Measurements from ENCODE around the gene SMAGP. TPM values are rescaled to one million over a fixed set of nuclear protein-coding genes. Genes with fewer than 3 reads are reported as not detected.
"Not testable (repeated sequence)": the region's sequence is repeated elsewhere in the genome, so short reads cannot be mapped to it uniquely, and the experiment has no call there.

The SMAGP gene
- total and polyA plus RNA-seq, 9 donors: 5.2 to 36.5 (median 9.4) TPM

GRCh38 chr12:51263341-51263740 lies 6.9 kb downstream of the SMAGP start:
- no peaks in the 10 kb centered on the region for H3K27me3 ChIP-seq
- no peak overlapping the region for H3K4me3 ChIP-seq
- no peak overlapping the region for H3K27ac ChIP-seq
- intact Hi-C loops (cut with DNase I): no loop called here
- no peaks in the 10 kb centered on the region for H3K36me3 ChIP-seq
- TF ChIP-seq CTCF (IDR thresholded peaks at IDR 0.05): no peak
- no peak for TF ChIP-seq POLR2A (IDR thresholded peaks at IDR 0.05)
- TF ChIP-seq EP300 (IDR thresholded peaks at IDR 0.05): no peak
- no peak for DNase-seq
- H3K9me3 ChIP-seq: no peaks in the 10 kb centered on the region
- H3K4me1 ChIP-seq (ENCODE audit: insufficient read depth): no peaks in the 10 kb centered on the region
- 96 to 98% (median 97%) methylated on average over 3 of the region's 3 CpGs for WGBS, 3 donors

- 12 to 21% (median 14%) methylated on average over 7 of the region's 7 CpGs for WGBS, 3 donors
- intact Hi-C loops (cut with DNase I): no loop called here
- TF ChIP-seq POLR2A (IDR thresholded peaks at IDR 0.05) (no peak), EP300 (IDR thresholded peaks at IDR 0.05) (no peak), CTCF (IDR thresholded peaks at IDR 0.05) (no peak)
- no peaks in the 10 kb centered on the region for H3K9me3 ChIP-seq
- H3K4me3 ChIP-seq: no peak overlapping the region
- H3K27ac ChIP-seq: no peak overlapping the region
- peak; percentile 49 to 77 (median 72) for DNase-seq
- no peaks in the 10 kb centered on the region for H3K36me3 ChIP-seq
- no peaks in the 10 kb centered on the region for H3K27me3 ChIP-seq
- no peaks in the 10 kb centered on the region for H3K4me1 ChIP-seq (ENCODE audit: insufficient read depth)
Measured at GRCh38 chr12:51262758-51263177, 7.4 kb downstream of the SMAGP start.

- intact Hi-C loops (cut with DNase I); H3K9me3 ChIP-seq; H3K27me3 ChIP-seq; H3K4me1 ChIP-seq (ENCODE audit: insufficient read depth); DNase-seq; H3K36me3 ChIP-seq; H3K4me3 ChIP-seq; H3K27ac ChIP-seq: not testable (repeated sequence)
- WGBS, 3 donors: 96% methylated on average over 1 of the region's 1 CpG
Measured at GRCh38 chr12:51259600-51259999, 10.6 kb downstream of the SMAGP start.

GRCh38 chr12:51254536-51254935 lies 15.7 kb downstream of the SMAGP start:
- Histone ChIP-seq H3K4me3 (no peak overlapping the region), H3K9me3 (no peaks in the 10 kb centered on the region), H3K27ac (no peak overlapping the region), H3K4me1 (ENCODE audit: insufficient read depth) (no peaks in the 10 kb centered on the region), H3K27me3 (no peaks in the 10 kb centered on the region), H3K36me3 (no peaks in the 10 kb centered on the region)
- intact Hi-C loops (cut with DNase I): no loop called here
- TF ChIP-seq POLR2A (IDR thresholded peaks at IDR 0.05) (no peak), CTCF (IDR thresholded peaks at IDR 0.05) (no peak), EP300 (IDR thresholded peaks at IDR 0.05) (no peak)
- WGBS, 3 donors: 70 to 79% (median 76%) methylated on average over 4 of the region's 4 CpGs
- DNase-seq: no peak

GRCh38 chr12:51253276-51253675 lies 16.9 kb downstream of the SMAGP start:
- no peak for DNase-seq
- Histone ChIP-seq H3K4me3 (no peak overlapping the region), H3K9me3 (no peaks in the 10 kb centered on the region), H3K36me3 (no peaks in the 10 kb centered on the region), H3K27me3 (no peaks in the 10 kb centered on the region), H3K4me1 (ENCODE audit: insufficient read depth) (no peaks in the 10 kb centered on the region), H3K27ac (no peak overlapping the region)
- 92 to 99% (median 96%) methylated on average over 1 of the region's 1 CpG for WGBS, 3 donors
- intact Hi-C loops (cut with DNase I): no loop called here
- TF ChIP-seq CTCF (IDR thresholded peaks at IDR 0.05) (no peak), POLR2A (IDR thresholded peaks at IDR 0.05) (no peak), EP300 (IDR thresholded peaks at IDR 0.05) (no peak)

All from ovary (tissue), 9 donors.